K562 (cell line): ENCODE measurements around the gene TMPRSS6. TPM values are rescaled to one million over a fixed set of nuclear protein-coding genes. Genes with fewer than 3 reads are reported as not detected.

Experiments used
- ATAC-seq: fragments of 200-7000 bp; cut with Tn5 transposase; 3 replicates; pipeline ENCODE4 v1.9.1; 2020; ENCODE audit warnings: moderate library complexity
- BruUV-seq: library from RNA; stranded (reverse); fragments of 400-500 nt; replicated peaks from 2 replicates; lab custom pipeline; 2021; lab: Mats Ljungman, UMichigan
- CTCF ChIA-PET: fragments of 300-600 bp; formaldehyde crosslinking; extraction: SDS; loops from one replicate; lab custom pipeline; 2021; ENCODE audit warnings: low intra/inter-chr PET ratio; lab: Yijun Ruan, JAX
- POLR2A ChIA-PET: fragments of 300-600, 350-650 bp; sonication (Branson Sonifier 250); formaldehyde crosslinking; extraction: SDS; loops from one replicate; lab custom pipeline; 2021; ENCODE audit warnings: antibody characterized with exemption, inconsistent platforms; lab: Yijun Ruan, JAX
- DNase-seq, 4 experiments: peaks; one replicate each; pipeline versions ENCODE4 v3.0.0 to v3.0.0-alpha.2; 2011 to 2018; ENCODE audit warnings: low spot score in 3 of 4, mixed read lengths in 3 of 4; ENCODE audit errors: extremely low read depth in 1 of 4
- FAIRE-seq: peaks from 2 replicates; lab custom pipeline; 2011; peaks lifted over from hg19 to GRCh38; lab: Jason Lieb, UNC
- H2AFZ ChIP-seq: 2 replicates; pipeline ENCODE4 v1.6.0; 2011; ENCODE audit warnings: low read depth, low read length, control low read depth, inconsistent platforms
- H3K27ac ChIP-seq: fragments of 200-600 bp; 3 replicates; pipeline ENCODE4 v1.8.0; 2011; ENCODE audit warnings: low read depth, mild to moderate bottlenecking, control low read depth, inconsistent platforms, low read length, moderate library complexity, mixed read lengths; ENCODE audit errors: extremely low read depth
- H3K27me3 ChIP-seq, 2 experiments: fragments of 300-600 bp in 1 of 2; 2 replicates in 1 of 2; 3 replicates in 1 of 2; pipeline versions ENCODE4 v1.6.0 to v1.8.0; 2011; ENCODE audit warnings: inconsistent platforms in 2 of 2, low read length in 2 of 2, mild to moderate bottlenecking in 1 of 2, mixed read lengths in 1 of 2, moderate library complexity in 1 of 2; ENCODE audit not compliant: control insufficient read depth in 2 of 2, insufficient read depth in 2 of 2
- H3K36me3 ChIP-seq: fragments of 300-600 bp; 3 replicates; pipeline ENCODE4 v1.8.0; 2011; ENCODE audit warnings: mild to moderate bottlenecking, low read length, inconsistent platforms; ENCODE audit not compliant: control insufficient read depth, insufficient read depth
- H3K4me1 ChIP-seq, 2 experiments: fragments of 200-600 bp in 1 of 2; replicated peaks in 1 of 2; 2 replicates in 1 of 2; 3 replicates in 1 of 2; pipeline versions ENCODE4 v1.5.1 to v1.8.0; 2011; ENCODE audit warnings: inconsistent platforms in 2 of 2, low read length in 2 of 2, mild to moderate bottlenecking in 1 of 2, mixed read lengths in 1 of 2, moderate library complexity in 1 of 2; ENCODE audit not compliant: control insufficient read depth in 2 of 2, insufficient read depth in 2 of 2
- H3K4me2 ChIP-seq: 2 replicates; pipeline ENCODE4 v1.6.1; 2011; ENCODE audit warnings: low read length, control low read depth, inconsistent platforms, mixed read lengths; ENCODE audit not compliant: insufficient read depth
- H3K4me3 ChIP-seq: fragments of 200-600 bp; sonication (generic), shearing (Covaris generic); 2 replicates; pipeline ENCODE4 v1.5.1; 2016; ENCODE audit warnings: control low read depth, inconsistent platforms
- H3K79me2 ChIP-seq: fragments of 200-600 bp; 3 replicates; pipeline ENCODE4 v1.8.0; 2011; ENCODE audit warnings: low read length, inconsistent platforms; ENCODE audit not compliant: control insufficient read depth, insufficient read depth
- H3K9ac ChIP-seq, 2 experiments: 2 replicates each; pipeline versions ENCODE4 v1.6.0 to v1.6.1; 2011; ENCODE audit warnings: low read depth in 2 of 2, low read length in 2 of 2, control low read depth in 1 of 2, inconsistent platforms in 1 of 2, mild to moderate bottlenecking in 1 of 2, mixed read lengths in 1 of 2; ENCODE audit not compliant: insufficient read depth in 1 of 2
- H3K9me1 ChIP-seq: one replicate; pipeline ENCODE4 v1.6.0; 2011; ENCODE audit warnings: inconsistent platforms, mild to moderate bottlenecking, low read length, moderate library complexity; ENCODE audit not compliant: control insufficient read depth, insufficient read depth
- H3K9me3 ChIP-seq: replicated peaks from 2 replicates; pipeline ENCODE4 v1.5.1; 2011; ENCODE audit warnings: low read depth, low read length, inconsistent platforms; ENCODE audit not compliant: control insufficient read depth, insufficient read depth
- H4K20me1 ChIP-seq: replicated peaks from 2 replicates; pipeline ENCODE4 v1.6.1; 2011; ENCODE audit warnings: low read length, inconsistent platforms, mixed read lengths; ENCODE audit not compliant: control insufficient read depth, insufficient read depth
- BCLAF1 ChIP-seq, 2 experiments: fragments of 450-650 bp in 1 of 2; IDR thresholded peaks; 2 replicates each; pipeline ENCODE4 v1.6.1; 2011 to 2017; ENCODE audit warnings: low read depth in 2 of 2, antibody characterized with exemption in 1 of 2, borderline replicate concordance in 1 of 2, low read length in 1 of 2, mild to moderate bottlenecking in 1 of 2, mixed read lengths in 1 of 2; ENCODE audit not compliant: control insufficient read depth in 1 of 2
- E4F1 ChIP-seq: fragments of 250-450 bp; sonication (Bioruptor Pico); IDR thresholded peaks from 2 replicates; pipeline ENCODE4 v1.5.0; 2021; ENCODE audit warnings: mild to moderate bottlenecking, borderline replicate concordance
- HCFC1 ChIP-seq: IDR thresholded peaks from 2 replicates; pipeline ENCODE4 v1.6.1; 2012; ENCODE audit warnings: low read depth, low read length, improper control_type of control experiment
- XRCC4 ChIP-seq: IDR thresholded peaks from one replicate; pipeline ENCODE4 v1.6.1; 2011; ENCODE audit not compliant: insufficient read depth, insufficient read length; ENCODE audit errors: extremely low read depth
- ZBTB33 ChIP-seq: sonication (generic); formaldehyde crosslinking; IDR thresholded peaks from 2 replicates; pipeline ENCODE4 v1.8.1; 2023; ENCODE audit warnings: mild to moderate bottlenecking, missing genetic modification reagents
- ZNF174 ChIP-seq: fragments of 250-450 bp; sonication (Bioruptor Pico); IDR thresholded peaks from 2 replicates; pipeline ENCODE4 v1.4.0; 2020; ENCODE audit warnings: mild to moderate bottlenecking
- ZNF23 ChIP-seq: fragments of 250-450 bp; sonication (Bioruptor Pico); IDR thresholded peaks from 2 replicates; pipeline ENCODE4 v1.4.0; 2020; ENCODE audit warnings: mild to moderate bottlenecking
- ZNF696 ChIP-seq: fragments of 250-450 bp; sonication (Bioruptor Pico); conservative IDR thresholded peaks from 2 replicates; pipeline ENCODE4 v1.4.0; 2020; ENCODE audit warnings: mild to moderate bottlenecking, moderate library complexity
- WGBS: fragments of 100-300 bp; shearing (Covaris generic); methylation state at CpG from one replicate; pipeline ENCODE4 v1.1.6; 2016; ENCODE audit warnings: low coverage, mixed read lengths; ENCODE audit not compliant: insufficient coverage; ENCODE audit errors: missing lambda C conversion rate; 5-methylcytosine and 5-hydroxymethylcytosine counted together
- in situ Hi-C: fragments of 300-500 bp; cut with MboI; formaldehyde crosslinking; loops from 4 replicates; pipeline ENCODE4 v1.15.0; 2018; ENCODE audit warnings: inconsistent platforms, mixed read lengths
- intact Hi-C: fragments of 100-400 bp; cut with micrococcal nuclease; formaldehyde crosslinking; loops from 2 replicates; pipeline ENCODE4 v1.14.2; 2022
- polyA plus RNA-seq, 8 experiments: library from polyadenylated mRNA; depleted of rRNA in 4 of 8; stranded (reverse) in 5 of 8; unstranded in 3 of 8; fragments of >200 nt; fragmentation: Nextera tagmentation in 2 of 8; fragmentation: Illumina TruSeq in 1 of 8; extraction: Ambion mirVana in 2 of 8; extraction: Trizol in 1 of 8; gene quantifications; 2 replicates each; pipeline versions ENCODE4 v1.2.1 to v1.2.3, GENCODE V29; 2011 to 2014; ENCODE audit warnings: inconsistent platforms in 1 of 8, missing spikeins in 1 of 8
- total RNA-seq, 7 experiments: library from RNA; depleted of rRNA in 6 of 7; stranded (reverse); fragments of >200 nt in 6 of 7; fragmentation: Illumina TruSeq in 2 of 7; extraction: Trizol in 2 of 7; gene quantifications; 2 replicates each; pipeline versions ENCODE4 v1.2.1 to v1.2.3, GENCODE V29; 2011 to 2021; ENCODE audit warnings: low replicate concordance in 1 of 7

Gene TMPRSS6
- total and polyA plus RNA-seq, 9 of the 15 experiments (the other 6 are each of a cell fraction or from before 2014, with no cell fraction given) = 0.03 TPM; not detected in 8

GRCh38 chr22:37155971-37156370 is 46.5 kb upstream of the TMPRSS6 start:
- Histone ChIP-seq H3K9me1 (no peaks in the 10 kb centered on the region), H3K27ac (no peak overlapping the region)
- WGBS = 3% methylated on average over 8 of the region's 8 CpGs
- CTCF ChIA-PET = interaction anchor here (1.2 kb wide), 1 partner anchor 9 kb away, joined by 8 read pairs; no protein-coding TSS in a partner anchor
- TF ChIP-seq ZNF174 (CRISPR knock-in tag) = no peak
- no peak for TF ChIP-seq BCLAF1 (IDR thresholded peaks at IDR 0.05; ENCODE audit: borderline replicate concordance in 1 of 2, control insufficient read depth in 1 of 2, low read depth in 2 of 2, low read length in 1 of 2)
- no peak for TF ChIP-seq ZNF23
- TF ChIP-seq E4F1 (CRISPR knock-in tag) = no peak
- TF ChIP-seq XRCC4 = no peak
- TF ChIP-seq ZBTB33 = no peak
- no peak for TF ChIP-seq HCFC1
- no peak for TF ChIP-seq ZNF696
- TF ChIP-seq, all 486 proteins: peak for 0
- intact Hi-C loops = no loop called here
- BruUV-seq = no TSS peak
- Histone ChIP-seq H3K4me3 (no peak overlapping the region), H3K4me1 (no peaks in the 10 kb centered on the region; a peak in 1 of 5 replicates), H3K79me2 (no peaks in the 10 kb centered on the region), H3K27me3 (peaks cover 0 to 57% of the 10 kb centered on the region in 2 experiments; a peak in 4 of 5 replicates), H3K4me2 (no peak overlapping the region), H3K9me3 (no peaks in the 10 kb centered on the region; the same call in 1 of the 2 replicates), H3K9ac (no peak overlapping the region), H2AFZ (no peak overlapping the region), H3K36me3 (no peaks in the 10 kb centered on the region), H4K20me1 (no peaks in the 10 kb centered on the region; the same call in 1 of the 2 replicates)
- POLR2A ChIA-PET = interaction anchor here (0.6 kb wide), 1 partner anchor 806 kb away, joined by 3 read pairs; no protein-coding TSS in a partner anchor
- DNase-seq (no peak), FAIRE-seq (no peak), ATAC-seq (no peak)
- in situ Hi-C loops = no loop called here
